Measurements from ENCODE around the gene PTK7.

The PTK7 gene

GRCh38 chr6:43178150-43178549, 102.0 kb downstream of the PTK7 start:
- H3K27ac ChIP-seq (ENCODE audit: low read length) = no peak overlapping the region
- DNase-seq = no peak
- H2AFZ ChIP-seq (ENCODE audit: low read depth, low read length) = no peak overlapping the region
- no peaks in the 10 kb centered on the region for H3K27me3 ChIP-seq (ENCODE audit: insufficient read depth, low read length, poor library complexity)
- no peak overlapping the region for H3K4me3 ChIP-seq (ENCODE audit: low read depth in 1 of 2, low read length in 2 of 2)
- H3K4me1 ChIP-seq (ENCODE audit: insufficient read depth, low read length) = peaks cover 50% of the 10 kb centered on the region
- peaks cover 41% of the 10 kb centered on the region for H3K79me2 ChIP-seq (ENCODE audit: insufficient read depth, low read length)
- no peak for ATAC-seq (ENCODE audit: insufficient read depth, low read depth)
- H3K4me2 ChIP-seq (ENCODE audit: insufficient read depth, low read length) = no peak overlapping the region
- peaks cover 34% of the 10 kb centered on the region for H4K20me1 ChIP-seq (ENCODE audit: insufficient read depth, low read length)
- H3K36me3 ChIP-seq (ENCODE audit: insufficient read depth, low read length) = peaks cover 57% of the 10 kb centered on the region
- no peaks in the 10 kb centered on the region for H3K9me3 ChIP-seq (ENCODE audit: insufficient read depth, low read length, severe bottlenecking)
- TF ChIP-seq CTCF (IDR thresholded peaks at IDR 0.05; ENCODE audit: borderline replicate concordance, extremely low read depth, low read length, poor library complexity, severe bottlenecking) (no peak), EZH2 (IDR thresholded peaks at IDR 0.05; ENCODE audit: borderline replicate concordance, low read depth, low read length, severe bottlenecking) (no peak)
- no peak overlapping the region for H3K9ac ChIP-seq (ENCODE audit: low read depth, low read length)

GRCh38 chr6:43178951-43179830, 103.1 kb downstream of the PTK7 start:
- no peak overlapping the region for H3K27ac ChIP-seq (ENCODE audit: low read length)
- TF ChIP-seq EZH2 (IDR thresholded peaks at IDR 0.05; ENCODE audit: borderline replicate concordance, low read depth, low read length, severe bottlenecking) (no peak), CTCF (IDR thresholded peaks at IDR 0.05; ENCODE audit: borderline replicate concordance, extremely low read depth, low read length, poor library complexity, severe bottlenecking) (no peak)
- no peak overlapping the region for H3K4me3 ChIP-seq (ENCODE audit: low read depth in 1 of 2, low read length in 2 of 2)
- H3K9me3 ChIP-seq (ENCODE audit: insufficient read depth, low read length, severe bottlenecking) = no peaks in the 10 kb centered on the region
- peaks cover 51% of the 10 kb centered on the region for H3K36me3 ChIP-seq (ENCODE audit: insufficient read depth, low read length)
- DNase-seq = no peak
- no peaks in the 10 kb centered on the region for H3K27me3 ChIP-seq (ENCODE audit: insufficient read depth, low read length, poor library complexity)
- H4K20me1 ChIP-seq (ENCODE audit: insufficient read depth, low read length) = peaks cover 24% of the 10 kb centered on the region
- no peak for ATAC-seq (ENCODE audit: insufficient read depth, low read depth)
- H3K4me2 ChIP-seq (ENCODE audit: insufficient read depth, low read length) = no peak overlapping the region
- no peak overlapping the region for H3K9ac ChIP-seq (ENCODE audit: low read depth, low read length)
- H3K79me2 ChIP-seq (ENCODE audit: insufficient read depth, low read length) = peaks cover 38% of the 10 kb centered on the region
- peaks cover 50% of the 10 kb centered on the region for H3K4me1 ChIP-seq (ENCODE audit: insufficient read depth, low read length)
- no peak overlapping the region for H2AFZ ChIP-seq (ENCODE audit: low read depth, low read length)

- Histone ChIP-seq H4K20me1 (ENCODE audit: insufficient read depth, low read length) (peaks cover 19% of the 10 kb centered on the region), H3K9me3 (ENCODE audit: insufficient read depth, low read length, severe bottlenecking) (no peaks in the 10 kb centered on the region), H3K4me2 (ENCODE audit: insufficient read depth, low read length) (no peak overlapping the region), H3K9ac (ENCODE audit: low read depth, low read length) (no peak overlapping the region), H3K79me2 (ENCODE audit: insufficient read depth, low read length) (peaks cover 37% of the 10 kb centered on the region), H3K36me3 (ENCODE audit: insufficient read depth, low read length) (peaks cover 50% of the 10 kb centered on the region), H3K27me3 (ENCODE audit: insufficient read depth, low read length, poor library complexity) (no peaks in the 10 kb centered on the region), H3K27ac (ENCODE audit: low read length) (no peak overlapping the region), H3K4me3 (ENCODE audit: low read depth in 1 of 2, low read length in 2 of 2) (no peak overlapping the region), H2AFZ (ENCODE audit: low read depth, low read length) (no peak overlapping the region), H3K4me1 (ENCODE audit: insufficient read depth, low read length) (peaks cover 50% of the 10 kb centered on the region)
- no peak for TF ChIP-seq CTCF (IDR thresholded peaks at IDR 0.05; ENCODE audit: borderline replicate concordance, extremely low read depth, low read length, poor library complexity, severe bottlenecking)
- TF ChIP-seq EZH2 (IDR thresholded peaks at IDR 0.05; ENCODE audit: borderline replicate concordance, low read depth, low read length, severe bottlenecking) = no peak
- ATAC-seq (ENCODE audit: insufficient read depth, low read depth) (no peak), DNase-seq (no peak)
Measured at GRCh38 chr6:43180058-43180457, 103.9 kb downstream of the PTK7 start.

Data from DND-41 (cell line).